ENCODE results near the gene IER5. TPM values are rescaled to one million over a fixed set of nuclear protein-coding genes. Genes with fewer than 3 reads are reported as not detected.

IER5 gene
- total and polyA plus RNA-seq, 9 of the 15 experiments (the other 6 are each of a cell fraction or from before 2014, with no cell fraction given) = 2.4 to 32.1 (median 12.0) TPM

DNA sequence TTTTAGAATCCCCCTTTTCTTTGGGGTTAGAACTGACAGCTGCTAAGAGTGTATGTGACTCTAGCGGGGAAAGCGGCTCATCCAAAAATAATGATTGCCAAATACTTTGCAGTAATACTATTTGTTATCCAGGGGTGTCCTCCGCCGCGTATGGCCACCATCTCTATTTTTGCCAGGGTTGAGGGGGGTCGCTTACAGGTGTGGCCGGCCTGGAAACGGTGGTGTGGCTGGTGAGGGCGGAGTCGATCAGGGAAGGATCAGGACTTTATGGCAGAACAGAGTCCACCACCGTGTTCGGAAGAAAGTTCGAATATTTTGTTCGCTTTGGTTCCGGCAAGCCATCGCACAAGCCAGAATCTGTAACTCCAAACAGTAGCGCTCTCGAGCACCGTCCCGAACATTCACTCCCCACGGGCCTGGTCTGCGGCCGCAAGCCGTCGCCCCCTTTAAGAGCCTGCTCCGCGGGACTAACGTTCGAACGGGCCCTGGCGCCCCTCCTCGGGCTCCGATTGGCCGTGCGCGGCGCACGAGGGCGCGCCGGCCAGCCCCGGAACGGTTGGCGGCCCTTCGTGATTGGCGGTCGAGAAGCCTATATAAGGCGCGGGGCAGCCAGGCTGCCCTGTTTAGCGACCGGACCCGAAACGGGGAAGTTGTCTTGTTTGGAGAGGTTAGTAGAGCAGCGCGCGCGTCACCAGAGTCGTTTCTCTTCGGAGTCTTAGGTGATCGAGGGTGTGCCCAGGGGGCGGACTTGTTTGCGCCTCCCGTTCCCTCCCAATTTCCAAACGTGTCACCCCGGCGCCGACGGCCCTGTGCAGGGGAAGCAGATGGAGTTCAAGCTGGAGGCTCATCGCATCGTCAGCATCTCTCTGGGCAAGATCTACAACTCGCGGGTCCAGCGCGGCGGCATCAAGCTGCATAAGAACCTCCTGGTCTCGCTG is at the start of gene IER5 (continued):
- TF ChIP-seq HBP1 (CRISPR knock-in tag; IDR thresholded peaks at IDR 0.05) (peak; percentile 83; the same call in 1 of the 2 replicates), HCFC1 (IDR thresholded peaks at IDR 0.05; ENCODE audit: low read depth, low read length) (peak; percentile 64), PYGO2 (tag; IDR thresholded peaks at IDR 0.05) (no peak), KAT7 (CRISPR knock-in tag; IDR thresholded peaks at IDR 0.05; ENCODE audit: borderline replicate concordance) (no peak; the same call in 1 of the 2 replicates), SNIP1 (IDR thresholded peaks at IDR 0.05; ENCODE audit: low read depth) (peak; percentile 86), CBX5 (IDR thresholded peaks at IDR 0.05; ENCODE audit: borderline replicate concordance, low read depth) (peak; percentile 14; the same call in 1 of the 2 replicates), ETS2 (tag; IDR thresholded peaks at IDR 0.05; ENCODE audit: borderline replicate concordance, poor library complexity, severe bottlenecking) (no peak), FOXP1 (CRISPR knock-in tag; IDR thresholded peaks at IDR 0.05) (peak; percentile 89), MAFG (tag; conservative IDR thresholded peaks at IDR 0.05) (no peak), EWSR1 (IDR thresholded peaks at IDR 0.05; ENCODE audit: borderline replicate concordance, low read depth, partially characterized antibody) (no peak), ZNF717 (CRISPR knock-in tag; IDR thresholded peaks at IDR 0.05) (no peak), NFXL1 (CRISPR knock-in tag; IDR thresholded peaks at IDR 0.05) (no peak), ZNF830 (CRISPR knock-in tag; IDR thresholded peaks at IDR 0.05) (peak; percentile 73; the same call in 1 of the 2 replicates), TBP (optimal IDR thresholded peaks at IDR 0.05; ENCODE audit: low read depth, low read length) (peak; percentile 100), PML (IDR thresholded peaks at IDR 0.05; ENCODE audit: low read length) (peak; percentile 99), ARID1B (IDR thresholded peaks at IDR 0.05) (peak; percentile 24; the same call in 1 of the 2 replicates), HDAC6 (IDR thresholded peaks at IDR 0.05; ENCODE audit: low read depth, low read length) (peak; percentile 43; the same call in 1 of the 2 replicates), STAT5B (CRISPR knock-in tag; IDR thresholded peaks at IDR 0.05) (no peak), JUNB (CRISPR knock-in tag; conservative IDR thresholded peaks at IDR 0.05) (no peak; the same call in 1 of the 2 replicates), PHB2 (IDR thresholded peaks at IDR 0.05; ENCODE audit: low read depth) (no peak; the same call in 1 of the 2 replicates), TRIM24 (IDR thresholded peaks at IDR 0.05) (no peak)
- TF ChIP-seq, protein P1, sequence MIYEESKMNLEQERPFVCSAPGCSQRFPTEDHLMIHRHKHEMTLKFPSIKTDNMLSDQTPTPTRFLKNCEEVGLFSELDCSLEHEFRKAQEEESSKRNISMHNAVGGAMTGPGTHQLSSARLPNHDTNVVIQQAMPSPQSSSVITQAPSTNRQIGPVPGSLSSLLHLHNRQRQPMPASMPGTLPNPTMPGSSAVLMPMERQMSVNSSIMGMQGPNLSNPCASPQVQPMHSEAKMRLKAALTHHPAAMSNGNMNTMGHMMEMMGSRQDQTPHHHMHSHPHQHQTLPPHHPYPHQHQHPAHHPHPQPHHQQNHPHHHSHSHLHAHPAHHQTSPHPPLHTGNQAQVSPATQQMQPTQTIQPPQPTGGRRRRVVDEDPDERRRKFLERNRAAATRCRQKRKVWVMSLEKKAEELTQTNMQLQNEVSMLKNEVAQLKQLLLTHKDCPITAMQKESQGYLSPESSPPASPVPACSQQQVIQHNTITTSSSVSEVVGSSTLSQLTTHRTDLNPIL (CRISPR knock-in tag; IDR thresholded peaks at IDR 0.05) = no peak
- TF ChIP-seq, protein P2, sequence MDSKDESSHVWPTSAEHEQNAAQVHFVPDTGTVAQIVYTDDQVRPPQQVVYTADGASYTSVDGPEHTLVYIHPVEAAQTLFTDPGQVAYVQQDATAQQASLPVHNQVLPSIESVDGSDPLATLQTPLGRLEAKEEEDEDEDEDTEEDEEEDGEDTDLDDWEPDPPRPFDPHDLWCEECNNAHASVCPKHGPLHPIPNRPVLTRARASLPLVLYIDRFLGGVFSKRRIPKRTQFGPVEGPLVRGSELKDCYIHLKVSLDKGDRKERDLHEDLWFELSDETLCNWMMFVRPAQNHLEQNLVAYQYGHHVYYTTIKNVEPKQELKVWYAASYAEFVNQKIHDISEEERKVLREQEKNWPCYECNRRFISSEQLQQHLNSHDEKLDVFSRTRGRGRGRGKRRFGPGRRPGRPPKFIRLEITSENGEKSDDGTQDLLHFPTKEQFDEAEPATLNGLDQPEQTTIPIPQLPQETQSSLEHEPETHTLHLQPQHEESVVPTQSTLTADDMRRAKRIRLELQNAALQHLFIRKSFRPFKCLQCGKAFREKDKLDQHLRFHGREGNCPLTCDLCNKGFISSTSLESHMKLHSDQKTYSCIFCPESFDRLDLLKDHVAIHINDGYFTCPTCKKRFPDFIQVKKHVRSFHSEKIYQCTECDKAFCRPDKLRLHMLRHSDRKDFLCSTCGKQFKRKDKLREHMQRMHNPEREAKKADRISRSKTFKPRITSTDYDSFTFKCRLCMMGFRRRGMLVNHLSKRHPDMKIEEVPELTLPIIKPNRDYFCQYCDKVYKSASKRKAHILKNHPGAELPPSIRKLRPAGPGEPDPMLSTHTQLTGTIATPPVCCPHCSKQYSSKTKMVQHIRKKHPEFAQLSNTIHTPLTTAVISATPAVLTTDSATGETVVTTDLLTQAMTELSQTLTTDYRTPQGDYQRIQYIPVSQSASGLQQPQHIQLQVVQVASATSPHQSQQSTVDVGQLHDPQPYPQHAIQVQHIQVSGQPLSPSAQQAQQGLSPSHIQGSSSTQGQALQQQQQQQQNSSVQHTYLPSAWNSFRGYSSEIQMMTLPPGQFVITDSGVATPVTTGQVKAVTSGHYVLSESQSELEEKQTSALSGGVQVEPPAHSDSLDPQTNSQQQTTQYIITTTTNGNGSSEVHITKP (IDR thresholded peaks at IDR 0.05; ENCODE audit: partially characterized antibody) = no peak
